ENCODE results near the gene KRTAP10-9.

KRTAP10-9 gene

GRCh38 chr21:44670642-44671432, 43.9 kb downstream of the KRTAP10-9 start:
- no peak for DNase-seq

- no peak for DNase-seq
Observed at GRCh38 chr21:44671911-44672310, 45.0 kb downstream of the KRTAP10-9 start.

GRCh38 chr21:44677881-44678280, 51.0 kb downstream of the KRTAP10-9 start:
- DNase-seq, result no peak
